Esophagus muscularis mucosa (tissue), 4 donors: ENCODE measurements around the gene KRT77. TPM values are rescaled to one million over a fixed set of nuclear protein-coding genes. Genes with fewer than 3 reads are reported as not detected.

Experiments used
- DNase-seq: peaks from one replicate; pipeline ENCODE4 v3.0.0-alpha.2; 2017; ENCODE audit errors: extremely low spot score
- H3K27ac ChIP-seq, 4 donors: fragments of 200-600 bp; sonication (generic); replicated peaks in 1 of 4; 1 replicate in 3 of 4; 2 replicates in 1 of 4; pipeline ENCODE4 v1.5.1; 2016 to 2019; ENCODE audit warnings: mild to moderate bottlenecking in 1 of 4
- H3K27me3 ChIP-seq, 4 donors: fragments of 200-600 bp; sonication (generic); one replicate each; pipeline versions ENCODE4 v1.5.1 to v1.6.0; 2016 to 2019
- H3K36me3 ChIP-seq, 4 donors: fragments of 200-600 bp; sonication (generic); one replicate each; pipeline ENCODE4 v1.5.1; 2016 to 2019
- H3K4me1 ChIP-seq, 4 donors: fragments of 200-600 bp; sonication (generic); one replicate each; pipeline ENCODE4 v1.5.1; 2016 to 2019
- H3K4me3 ChIP-seq, 4 donors: fragments of 200-600 bp; sonication (generic); 1 replicate in 2 of 4; 2 replicates in 2 of 4; pipeline ENCODE4 v1.5.1; 2016 to 2019; ENCODE audit warnings: mild to moderate bottlenecking in 4 of 4, moderate library complexity in 1 of 4
- H3K9me3 ChIP-seq, 4 donors: fragments of 200-600 bp; sonication (generic); 1 replicate in 3 of 4; 2 replicates in 1 of 4; pipeline ENCODE4 v1.5.1; 2016 to 2019
- EP300 ChIP-seq: sonication (generic); formaldehyde crosslinking; IDR thresholded peaks from one replicate; pipeline ENCODE4 v1.6.1; 2017; ENCODE audit warnings: antibody characterized with exemption
- POLR2A ChIP-seq: fragments of 450-650 bp; IDR thresholded peaks from one replicate; pipeline ENCODE4 v1.6.1; 2017; ENCODE audit warnings: antibody characterized with exemption, moderate library complexity, mild to moderate bottlenecking, low read depth
- POLR2AphosphoS5 ChIP-seq, 2 donors: sonication (generic); formaldehyde crosslinking; IDR thresholded peaks; one replicate each; pipeline ENCODE4 v1.6.1; 2017; ENCODE audit warnings: antibody characterized with exemption in 2 of 2
- WGBS: methylation state at CpG from one replicate; pipeline ENCODE4 v1.1.5; 2018; 5-methylcytosine and 5-hydroxymethylcytosine counted together
- intact Hi-C: fragments of 100-400 bp; cut with DNase I; formaldehyde crosslinking; loops from one replicate; pipeline ENCODE4 v1.15.1; 2023
- total RNA-seq, 4 donors: library from RNA; depleted of rRNA; stranded (reverse); fragments of >200 nt; gene quantifications; one replicate each; pipeline versions ENCODE4 v1.1.0 to v1.2.1, GENCODE V29; 2016
- TF ChIP-seq, protein P1 (sequence below), 3 experiments: fragments of 200-600 bp in 2 of 3; fragments of 450-650 bp in 1 of 3; sonication (generic) in 2 of 3; IDR thresholded peaks; one replicate each; pipeline ENCODE4 v1.5.1; 2017 to 2019; ENCODE audit warnings: antibody characterized with exemption in 3 of 3, mild to moderate bottlenecking in 2 of 3, moderate library complexity in 1 of 3

KRT77 gene
- total RNA-seq, 4 donors from 2014 or later, result not detected

DNA sequence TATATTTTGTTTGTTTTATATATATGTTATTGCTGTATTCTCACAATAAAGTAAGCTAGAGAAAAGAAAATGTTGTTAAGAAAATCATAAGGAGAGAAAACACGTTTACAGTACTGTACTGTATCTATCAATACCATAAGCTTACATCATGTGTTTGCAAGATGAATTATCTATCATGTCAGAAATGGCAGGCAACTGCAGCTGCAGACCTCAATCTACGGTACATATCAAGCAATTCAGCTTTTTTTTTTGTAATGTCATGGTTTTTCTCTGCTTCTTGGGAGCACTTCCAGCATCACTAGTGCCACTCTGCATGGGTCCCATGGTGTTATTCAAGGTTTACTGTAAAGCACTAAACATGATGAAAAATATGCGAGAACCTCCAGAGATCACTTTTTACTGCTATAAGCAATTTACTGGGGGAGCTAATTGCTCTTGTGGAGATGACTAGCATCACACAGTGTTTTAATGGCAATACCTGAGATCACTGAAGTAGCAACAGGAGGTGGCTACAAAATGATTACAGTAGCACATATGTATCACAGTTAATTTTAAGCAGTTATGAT lies 42.3 kb downstream of the KRT77 start:
- Histone ChIP-seq H3K27me3 (peaks cover 0 to 21% (median 0%) of the 10 kb centered on the region in 4 donors), H3K4me1 (no peaks in the 10 kb centered on the region), H3K36me3 (no peaks in the 10 kb centered on the region), H3K4me3 (no peak overlapping the region), H3K9me3 (no peaks in the 10 kb centered on the region), H3K27ac (no peak overlapping the region)
- TF ChIP-seq EP300 (no peak), POLR2A (no peak)
- TF ChIP-seq, protein P1, sequence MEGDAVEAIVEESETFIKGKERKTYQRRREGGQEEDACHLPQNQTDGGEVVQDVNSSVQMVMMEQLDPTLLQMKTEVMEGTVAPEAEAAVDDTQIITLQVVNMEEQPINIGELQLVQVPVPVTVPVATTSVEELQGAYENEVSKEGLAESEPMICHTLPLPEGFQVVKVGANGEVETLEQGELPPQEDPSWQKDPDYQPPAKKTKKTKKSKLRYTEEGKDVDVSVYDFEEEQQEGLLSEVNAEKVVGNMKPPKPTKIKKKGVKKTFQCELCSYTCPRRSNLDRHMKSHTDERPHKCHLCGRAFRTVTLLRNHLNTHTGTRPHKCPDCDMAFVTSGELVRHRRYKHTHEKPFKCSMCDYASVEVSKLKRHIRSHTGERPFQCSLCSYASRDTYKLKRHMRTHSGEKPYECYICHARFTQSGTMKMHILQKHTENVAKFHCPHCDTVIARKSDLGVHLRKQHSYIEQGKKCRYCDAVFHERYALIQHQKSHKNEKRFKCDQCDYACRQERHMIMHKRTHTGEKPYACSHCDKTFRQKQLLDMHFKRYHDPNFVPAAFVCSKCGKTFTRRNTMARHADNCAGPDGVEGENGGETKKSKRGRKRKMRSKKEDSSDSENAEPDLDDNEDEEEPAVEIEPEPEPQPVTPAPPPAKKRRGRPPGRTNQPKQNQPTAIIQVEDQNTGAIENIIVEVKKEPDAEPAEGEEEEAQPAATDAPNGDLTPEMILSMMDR (IDR thresholded peaks at IDR 0.05), result no peak
- intact Hi-C loops, result no loop called here
- WGBS, result 78% methylated on average over 3 of the region's 3 CpGs
- DNase-seq, result no peak

DNA sequence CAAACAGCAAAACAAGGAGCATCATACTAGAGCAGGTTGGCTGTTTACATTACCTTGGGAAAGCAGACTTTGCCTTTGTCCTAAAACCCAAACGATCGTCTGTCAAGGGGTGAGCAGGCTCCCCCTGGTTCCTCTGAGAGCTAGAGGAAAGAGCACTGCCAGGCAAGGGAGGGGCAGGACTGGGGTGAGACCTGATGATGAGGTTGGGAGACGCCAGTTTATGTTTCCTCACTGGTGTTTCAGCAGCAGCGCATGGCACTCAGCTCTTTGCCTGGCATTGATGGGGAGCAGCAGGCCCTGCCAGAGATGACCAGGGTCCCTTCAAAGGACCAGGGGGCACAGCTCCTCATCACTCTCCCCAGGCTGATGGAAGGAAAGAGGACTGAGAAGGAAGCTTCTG lies 43.4 kb downstream of the KRT77 start:
- H3K27me3 ChIP-seq, result peaks cover 0 to 27% (median 0%) of the 10 kb centered on the region in 4 donors
- no peaks in the 10 kb centered on the region for H3K9me3 ChIP-seq
- WGBS, result 76% methylated on average over 4 of the region's 4 CpGs
- intact Hi-C loops, result no loop called here
- H3K4me3 ChIP-seq, result no peak overlapping the region
- no peak for DNase-seq
- H3K36me3 ChIP-seq, result no peaks in the 10 kb centered on the region
- H3K4me1 ChIP-seq, result no peaks in the 10 kb centered on the region
- TF ChIP-seq POLR2AphosphoS5 (IDR thresholded peaks at IDR 0.05) (no peak), EP300 (no peak)
- H3K27ac ChIP-seq, result no peak overlapping the region

DNA sequence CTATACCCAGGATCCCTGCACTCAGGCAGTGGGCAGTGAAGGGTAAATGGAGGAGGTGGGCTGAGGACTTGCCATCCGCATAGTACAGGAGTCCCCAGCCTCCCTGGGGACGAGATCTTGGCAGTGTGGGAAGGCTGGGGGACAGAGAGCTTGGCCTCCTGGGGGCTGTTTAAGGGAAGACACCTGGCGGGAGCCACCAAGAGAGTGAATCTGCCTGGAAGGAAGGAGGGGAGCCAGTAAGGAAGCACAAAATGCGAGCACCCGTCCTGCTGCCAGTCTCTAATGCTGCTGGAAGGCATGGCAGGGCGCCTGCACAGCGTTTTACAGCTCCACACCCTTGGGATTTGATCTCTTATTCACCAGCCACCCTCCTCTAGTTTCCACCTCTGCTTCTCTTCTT lies 43.9 kb downstream of the KRT77 start:
- H3K36me3 ChIP-seq, result no peaks in the 10 kb centered on the region
- H3K4me3 ChIP-seq, result no peak overlapping the region
- peaks cover 0 to 28% (median 0%) of the 10 kb centered on the region in 4 donors for H3K27me3 ChIP-seq
- no peaks in the 10 kb centered on the region for H3K4me1 ChIP-seq
- intact Hi-C loops, result no loop called here
- no peak overlapping the region for H3K27ac ChIP-seq
- WGBS, result 64% methylated on average over 7 of the region's 7 CpGs
- no peak for DNase-seq
- no peaks in the 10 kb centered on the region for H3K9me3 ChIP-seq
- TF ChIP-seq EP300 (no peak), POLR2AphosphoS5 (IDR thresholded peaks at IDR 0.05) (no peak), POLR2A (no peak)
- TF ChIP-seq, protein P1 (IDR thresholded peaks at IDR 0.05), result no peak

DNA sequence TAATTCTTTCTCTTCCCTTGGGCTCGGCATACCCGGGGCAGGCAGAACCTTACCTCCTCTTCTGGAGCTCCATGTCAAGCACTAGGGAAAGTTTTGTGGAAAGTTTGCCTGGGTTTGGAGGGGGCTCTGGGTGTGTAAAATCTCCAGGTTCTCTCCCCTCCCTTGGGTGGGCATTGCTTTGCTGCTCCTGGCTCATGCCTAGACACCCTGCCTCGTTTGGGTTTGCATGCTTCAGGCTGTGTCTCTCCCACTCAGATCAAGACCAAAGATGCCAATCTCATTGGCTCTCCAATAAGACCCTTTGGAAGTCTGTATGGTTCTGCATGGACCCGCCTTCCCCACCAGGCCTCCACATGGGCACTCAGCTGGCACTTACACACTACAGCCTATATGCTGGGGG lies 45.1 kb downstream of the KRT77 start:
- Histone ChIP-seq H3K4me3 (no peak overlapping the region), H3K4me1 (no peaks in the 10 kb centered on the region), H3K27me3 (peaks cover 0 to 27% (median 0%) of the 10 kb centered on the region in 4 donors), H3K9me3 (no peaks in the 10 kb centered on the region), H3K27ac (no peak overlapping the region), H3K36me3 (no peaks in the 10 kb centered on the region)
- intact Hi-C loops, result no loop called here
- no peak for DNase-seq
- WGBS, result 91% methylated on average over 4 of the region's 4 CpGs
- TF ChIP-seq, protein P1 (IDR thresholded peaks at IDR 0.05), result no peak
- TF ChIP-seq POLR2A (no peak), EP300 (no peak), POLR2AphosphoS5 (IDR thresholded peaks at IDR 0.05) (no peak)

DNA sequence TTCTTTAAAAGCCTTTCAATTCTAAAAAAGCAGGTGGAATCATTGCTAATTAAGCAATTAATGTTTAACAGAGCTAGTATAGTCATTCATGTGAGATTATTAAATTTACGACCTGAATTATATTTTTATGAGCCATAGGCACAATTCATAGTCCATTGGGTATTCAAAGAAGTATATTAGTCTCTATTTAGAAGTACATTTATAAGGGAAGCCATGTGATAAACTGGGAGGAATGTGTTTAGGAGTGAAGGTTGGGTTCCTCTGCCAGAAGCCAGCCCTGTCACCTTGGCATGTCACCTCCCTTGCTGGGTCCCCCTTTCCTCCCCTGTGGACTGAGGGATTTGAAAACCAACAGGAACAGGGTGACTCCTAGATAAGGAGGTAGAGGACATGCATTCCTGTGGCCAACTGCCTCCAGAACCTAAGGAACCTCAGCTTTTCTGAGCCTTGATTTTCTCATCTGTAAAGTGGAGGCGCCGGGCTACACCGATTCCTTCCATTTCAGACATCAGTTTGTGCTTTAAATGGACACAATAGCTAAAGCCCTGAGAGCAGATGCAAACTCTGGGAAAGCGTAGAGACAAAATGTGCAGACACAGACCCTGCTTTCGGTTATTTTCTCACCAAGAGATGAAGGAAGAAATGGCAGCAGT lies 45.9 kb downstream of the KRT77 start:
- no peak overlapping the region for H3K4me3 ChIP-seq
- WGBS, result 84% methylated on average over 6 of the region's 6 CpGs
- H3K27me3 ChIP-seq, result peaks cover 0 to 27% (median 0%) of the 10 kb centered on the region in 4 donors
- no peaks in the 10 kb centered on the region for H3K4me1 ChIP-seq
- H3K36me3 ChIP-seq, result no peaks in the 10 kb centered on the region
- H3K27ac ChIP-seq, result no peak overlapping the region
- no peaks in the 10 kb centered on the region for H3K9me3 ChIP-seq
- TF ChIP-seq, protein P1 (IDR thresholded peaks at IDR 0.05), result no peak
- no peak for TF ChIP-seq EP300
- TF ChIP-seq POLR2AphosphoS5 (IDR thresholded peaks at IDR 0.05), result no peak
- TF ChIP-seq POLR2A, result no peak
- no peak for DNase-seq
- intact Hi-C loops, result no loop called here
